Heart left ventricle (tissue), 13 donors: ENCODE measurements around the gene CHN2.

Source experiments
- CTCF ChIP-seq, 12 donors: fragments of 200-600 bp; sonication (generic) in 4 of 12; IDR thresholded peaks; one replicate each; pipeline versions ENCODE4 v1.5.0 to v1.8.0; 2018 to 2022; ENCODE audit warnings: antibody characterized with exemption in 12 of 12, mild to moderate bottlenecking in 5 of 12
- POLR2A ChIP-seq, 2 donors: fragments of 450-650 bp; IDR thresholded peaks; one replicate each; pipeline ENCODE4 v1.6.1; 2017; ENCODE audit warnings: antibody characterized with exemption in 2 of 2, mild to moderate bottlenecking in 2 of 2, moderate library complexity in 2 of 2
- donor health status: ischemic (EF 13 %, LVEDD 7.1; RV severe dilation, severe dysfunction).
- donor health status: DM: no; HTN: yes; CAD: no.
- donor health status: DM: no; HTN: no; CAD: no.
- donor health status: ischemic (EF 25% LVEDD 6.9; RV normal size, moderate dysfunction).
- donor health status: ischemic (EF 25% LVEDD 5.7; RV mildly dilated, moderate dysfunction).
- donor health status: ischemic (EF 35%, LVEDD 5.7; RV mildly dilated, moderate dysfunction).
- donor health status: nonischemic (EF 11% LVEDD 7.7; RV severe dilation, severe dysfunction).
- donor health status: DM: yes; HTN: yes; CAD: no.
- donor health status: PGD.
- donor health status: ischemic (EF 29% LVEDD 5.4; RV normal size, mild dysfunction).
- donor health status: nonischemic (EF 23%, LVEDD 6.1; RV moderate dilation, normal function).

GRCh38 chr7:29453021-29453420, 258.4 kb downstream of the CHN2 start:
- TF ChIP-seq CTCF (IDR thresholded peaks at IDR 0.05) (no peak), POLR2A (IDR thresholded peaks at IDR 0.05) (no peak)
